ENCODE data around the gene PLOD1.

Gene PLOD1

GRCh38 chr1:11934302-11935056 lies at the start of gene PLOD1 (continued):
- TF ChIP-seq ZNF16 (tag by site-specific recombination; IDR thresholded peaks at IDR 0.05; ENCODE audit: low read depth) (no peak), ZNF610 (tag by site-specific recombination; IDR thresholded peaks at IDR 0.05; ENCODE audit: borderline replicate concordance) (0 out of 2 replicates have a peak, but pooled peaks have one; percentile 17), KLF10 (tag by site-specific recombination; IDR thresholded peaks at IDR 0.05) (peak; percentile 52; the same call in 1 of the 2 replicates), GLIS2 (tag by site-specific recombination; IDR thresholded peaks at IDR 0.05) (peak; percentile 75)

DNA sequence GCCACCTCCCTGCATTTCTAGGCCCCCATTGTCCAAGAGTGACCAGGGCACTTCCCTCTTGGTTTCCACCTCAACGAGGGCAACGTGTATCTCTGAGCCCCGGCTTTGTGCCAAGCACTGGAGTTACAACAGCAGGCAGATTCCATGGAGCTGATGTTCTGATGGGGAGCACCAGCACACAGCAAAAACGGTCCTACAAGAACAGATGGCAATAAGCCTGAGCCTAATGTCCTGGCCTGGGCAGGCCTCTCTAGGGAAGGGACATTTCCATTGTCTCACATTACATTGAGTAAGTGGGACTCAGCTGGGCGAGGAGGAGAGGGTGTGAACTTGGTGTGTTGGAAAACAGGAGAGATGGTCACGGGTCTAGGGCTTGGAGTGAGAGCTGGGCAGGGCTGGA lies 48.6 kb upstream of the PLOD1 start:
- CTCF ChIA-PET, result interaction anchor here (0.6 to 1.5 kb wide), 4 partner anchors 7 to 48 kb away, joined by 3 to 5 read pairs (median 3); no protein-coding TSS in a partner anchor
- TF ChIP-seq ZSCAN18 (tag by site-specific recombination; IDR thresholded peaks at IDR 0.05) (no peak), ZNF768 (tag by site-specific recombination; IDR thresholded peaks at IDR 0.05) (no peak)
- TF ChIP-seq, protein P1, sequence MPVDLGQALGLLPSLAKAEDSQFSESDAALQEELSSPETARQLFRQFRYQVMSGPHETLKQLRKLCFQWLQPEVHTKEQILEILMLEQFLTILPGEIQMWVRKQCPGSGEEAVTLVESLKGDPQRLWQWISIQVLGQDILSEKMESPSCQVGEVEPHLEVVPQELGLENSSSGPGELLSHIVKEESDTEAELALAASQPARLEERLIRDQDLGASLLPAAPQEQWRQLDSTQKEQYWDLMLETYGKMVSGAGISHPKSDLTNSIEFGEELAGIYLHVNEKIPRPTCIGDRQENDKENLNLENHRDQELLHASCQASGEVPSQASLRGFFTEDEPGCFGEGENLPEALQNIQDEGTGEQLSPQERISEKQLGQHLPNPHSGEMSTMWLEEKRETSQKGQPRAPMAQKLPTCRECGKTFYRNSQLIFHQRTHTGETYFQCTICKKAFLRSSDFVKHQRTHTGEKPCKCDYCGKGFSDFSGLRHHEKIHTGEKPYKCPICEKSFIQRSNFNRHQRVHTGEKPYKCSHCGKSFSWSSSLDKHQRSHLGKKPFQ (tag by site-specific recombination; IDR thresholded peaks at IDR 0.05), result 0 out of 2 replicates have a peak, but pooled peaks have one; percentile 40
- no peaks in the 10 kb centered on the region for H3K36me3 ChIP-seq (ENCODE audit: control insufficient read depth in 2 of 2, insufficient read depth in 1 of 2, low read length in 2 of 2)
- no peaks in the 10 kb centered on the region for H3K4me1 ChIP-seq (ENCODE audit: control insufficient read depth, insufficient read depth, low read length)
- no peak overlapping the region for H3K27ac ChIP-seq (ENCODE audit: extremely low read depth, low read depth, low read length)
- no peaks in the 10 kb centered on the region for H3K9me3 ChIP-seq (ENCODE audit: control insufficient read depth, insufficient read depth, low read depth, low read length)
- POLR2A ChIA-PET, result interaction anchor here (0.7 kb wide), 1 partner anchor 26 kb away, joined by 4 read pairs; no protein-coding TSS in a partner anchor
- H3K4me3 ChIP-seq (ENCODE audit: low read depth, low read length), result no peak overlapping the region

- CTCF ChIA-PET, result interaction anchor here (0.6 to 1.6 kb wide), 5 partner anchors 9 to 30 kb away, joined by 3 to 4 read pairs (median 3); no protein-coding TSS in a partner anchor
Observed at GRCh38 chr1:11886986-11887665, 47.4 kb upstream of the PLOD1 start.

More at GRCh38 chr1:11886986-11887665, 47.4 kb upstream of the PLOD1 start:
- POLR2A ChIA-PET, result no interaction called here
- no peaks in the 10 kb centered on the region for H3K4me1 ChIP-seq (ENCODE audit: control insufficient read depth, insufficient read depth, low read length)
- no peak overlapping the region for H3K4me3 ChIP-seq (ENCODE audit: low read depth, low read length)
- no peaks in the 10 kb centered on the region for H3K36me3 ChIP-seq (ENCODE audit: control insufficient read depth in 2 of 2, insufficient read depth in 1 of 2, low read length in 2 of 2)
- no peak overlapping the region for H3K27ac ChIP-seq (ENCODE audit: extremely low read depth, low read depth, low read length)
- H3K9me3 ChIP-seq (ENCODE audit: control insufficient read depth, insufficient read depth, low read depth, low read length), result no peaks in the 10 kb centered on the region
- no peak for TF ChIP-seq ZBTB44 (tag by site-specific recombination; IDR thresholded peaks at IDR 0.05)
- TF ChIP-seq, protein P2, sequence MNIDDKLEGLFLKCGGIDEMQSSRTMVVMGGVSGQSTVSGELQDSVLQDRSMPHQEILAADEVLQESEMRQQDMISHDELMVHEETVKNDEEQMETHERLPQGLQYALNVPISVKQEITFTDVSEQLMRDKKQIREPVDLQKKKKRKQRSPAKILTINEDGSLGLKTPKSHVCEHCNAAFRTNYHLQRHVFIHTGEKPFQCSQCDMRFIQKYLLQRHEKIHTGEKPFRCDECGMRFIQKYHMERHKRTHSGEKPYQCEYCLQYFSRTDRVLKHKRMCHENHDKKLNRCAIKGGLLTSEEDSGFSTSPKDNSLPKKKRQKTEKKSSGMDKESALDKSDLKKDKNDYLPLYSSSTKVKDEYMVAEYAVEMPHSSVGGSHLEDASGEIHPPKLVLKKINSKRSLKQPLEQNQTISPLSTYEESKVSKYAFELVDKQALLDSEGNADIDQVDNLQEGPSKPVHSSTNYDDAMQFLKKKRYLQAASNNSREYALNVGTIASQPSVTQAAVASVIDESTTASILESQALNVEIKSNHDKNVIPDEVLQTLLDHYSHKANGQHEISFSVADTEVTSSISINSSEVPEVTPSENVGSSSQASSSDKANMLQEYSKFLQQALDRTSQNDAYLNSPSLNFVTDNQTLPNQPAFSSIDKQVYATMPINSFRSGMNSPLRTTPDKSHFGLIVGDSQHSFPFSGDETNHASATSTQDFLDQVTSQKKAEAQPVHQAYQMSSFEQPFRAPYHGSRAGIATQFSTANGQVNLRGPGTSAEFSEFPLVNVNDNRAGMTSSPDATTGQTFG (tag by site-specific recombination; IDR thresholded peaks at IDR 0.05; ENCODE audit: borderline replicate concordance), result no peak
